ENCODE measurements around the gene BMPR2. TPM values are rescaled to one million over a fixed set of nuclear protein-coding genes. Genes with fewer than 3 reads are reported as not detected.

Gene BMPR2
- total and polyA plus RNA-seq, 2 donors (not counting 1 experiment from before 2014, with no cell fraction given): 21.6 to 65.8 TPM

GRCh38 chr2:202490479-202490878 is 114.4 kb downstream of the BMPR2 start:
- no peaks in the 10 kb centered on the region for H3K27me3 ChIP-seq (ENCODE audit: control insufficient read depth, insufficient read depth, low read length)
- H4K20me1 ChIP-seq (ENCODE audit: control insufficient read depth, extremely low read depth, insufficient read depth, low read length): no peaks in the 10 kb centered on the region
- DNase-seq (ENCODE audit: low read depth in 2 of 2): no peak
- H3K27ac ChIP-seq (ENCODE audit: insufficient read depth, low read length): no peak overlapping the region
- no peaks in the 10 kb centered on the region for H3K79me2 ChIP-seq (ENCODE audit: control insufficient read depth, insufficient read depth, low read length)
- H3K9me3 ChIP-seq (ENCODE audit: control insufficient read depth, insufficient read depth, low read depth, low read length): no peaks in the 10 kb centered on the region
- no peak overlapping the region for H3K9ac ChIP-seq (ENCODE audit: insufficient read depth, low read length)
- no peak for TF ChIP-seq CTCF (conservative IDR thresholded peaks at IDR 0.05 in 1 of 2, IDR thresholded peaks at IDR 0.05 in 1 of 2; ENCODE audit: low read depth in 1 of 2, low read length in 2 of 2)
- TF ChIP-seq EZH2 (IDR thresholded peaks at IDR 0.05; ENCODE audit: low read length, missing control alignments): no peak
- H3K36me3 ChIP-seq (ENCODE audit: control insufficient read depth, insufficient read depth, low read length): no peaks in the 10 kb centered on the region
- no peak overlapping the region for H3K4me2 ChIP-seq (ENCODE audit: extremely low read depth, insufficient read depth, low read length)
- H3K4me3 ChIP-seq (replicated peaks in 1 of 4; ENCODE audit: control extremely low read depth in 1 of 4, insufficient read depth in 1 of 4, low read depth in 3 of 4, low read length in 4 of 4): no peak overlapping the region
- H3K4me1 ChIP-seq (ENCODE audit: control insufficient read depth, extremely low read depth, insufficient read depth, low read length): peaks cover 3% of the 10 kb centered on the region
- no peak overlapping the region for H2AFZ ChIP-seq (ENCODE audit: low read length)

DNA sequence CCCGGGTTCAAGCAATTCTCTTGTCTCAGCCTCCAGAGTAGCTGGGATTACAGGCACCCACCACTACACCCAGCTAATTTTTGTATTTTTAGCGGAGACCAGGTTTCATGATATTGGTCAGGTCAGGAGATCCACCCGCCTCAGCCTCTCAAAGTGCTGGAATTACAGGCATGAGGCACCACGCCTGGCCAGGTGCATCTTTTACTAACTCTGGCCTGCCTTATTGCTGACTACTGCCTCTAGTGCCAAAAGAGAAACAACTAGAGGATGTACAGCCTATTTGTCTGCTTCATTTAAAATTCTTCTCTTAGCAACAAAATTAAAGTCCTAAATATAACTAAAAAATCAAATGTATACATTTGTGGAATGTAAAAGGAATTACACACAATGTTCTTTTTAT is 115.4 kb downstream of the BMPR2 start:
- TF ChIP-seq CTCF (conservative IDR thresholded peaks at IDR 0.05 in 1 of 2, IDR thresholded peaks at IDR 0.05 in 1 of 2; ENCODE audit: low read depth in 1 of 2, low read length in 2 of 2): no peak
- no peak for TF ChIP-seq EZH2 (IDR thresholded peaks at IDR 0.05; ENCODE audit: low read length, missing control alignments)
- no peaks in the 10 kb centered on the region for H3K9me3 ChIP-seq (ENCODE audit: control insufficient read depth, insufficient read depth, low read depth, low read length)
- H3K4me2 ChIP-seq (ENCODE audit: extremely low read depth, insufficient read depth, low read length): no peak overlapping the region
- H3K79me2 ChIP-seq (ENCODE audit: control insufficient read depth, insufficient read depth, low read length): no peaks in the 10 kb centered on the region
- H3K36me3 ChIP-seq (ENCODE audit: control insufficient read depth, insufficient read depth, low read length): no peaks in the 10 kb centered on the region
- peaks cover 3% of the 10 kb centered on the region for H3K4me1 ChIP-seq (ENCODE audit: control insufficient read depth, extremely low read depth, insufficient read depth, low read length)
- H3K4me3 ChIP-seq (replicated peaks in 1 of 4; ENCODE audit: control extremely low read depth in 1 of 4, insufficient read depth in 1 of 4, low read depth in 3 of 4, low read length in 4 of 4): no peak overlapping the region
- H4K20me1 ChIP-seq (ENCODE audit: control insufficient read depth, extremely low read depth, insufficient read depth, low read length): no peaks in the 10 kb centered on the region
- no peak overlapping the region for H3K27ac ChIP-seq (ENCODE audit: insufficient read depth, low read length)
- H2AFZ ChIP-seq (ENCODE audit: low read length): no peak overlapping the region
- no peak for DNase-seq (ENCODE audit: low read depth in 2 of 2)
- no peaks in the 10 kb centered on the region for H3K27me3 ChIP-seq (ENCODE audit: control insufficient read depth, insufficient read depth, low read length)
- no peak overlapping the region for H3K9ac ChIP-seq (ENCODE audit: insufficient read depth, low read length)

DNA sequence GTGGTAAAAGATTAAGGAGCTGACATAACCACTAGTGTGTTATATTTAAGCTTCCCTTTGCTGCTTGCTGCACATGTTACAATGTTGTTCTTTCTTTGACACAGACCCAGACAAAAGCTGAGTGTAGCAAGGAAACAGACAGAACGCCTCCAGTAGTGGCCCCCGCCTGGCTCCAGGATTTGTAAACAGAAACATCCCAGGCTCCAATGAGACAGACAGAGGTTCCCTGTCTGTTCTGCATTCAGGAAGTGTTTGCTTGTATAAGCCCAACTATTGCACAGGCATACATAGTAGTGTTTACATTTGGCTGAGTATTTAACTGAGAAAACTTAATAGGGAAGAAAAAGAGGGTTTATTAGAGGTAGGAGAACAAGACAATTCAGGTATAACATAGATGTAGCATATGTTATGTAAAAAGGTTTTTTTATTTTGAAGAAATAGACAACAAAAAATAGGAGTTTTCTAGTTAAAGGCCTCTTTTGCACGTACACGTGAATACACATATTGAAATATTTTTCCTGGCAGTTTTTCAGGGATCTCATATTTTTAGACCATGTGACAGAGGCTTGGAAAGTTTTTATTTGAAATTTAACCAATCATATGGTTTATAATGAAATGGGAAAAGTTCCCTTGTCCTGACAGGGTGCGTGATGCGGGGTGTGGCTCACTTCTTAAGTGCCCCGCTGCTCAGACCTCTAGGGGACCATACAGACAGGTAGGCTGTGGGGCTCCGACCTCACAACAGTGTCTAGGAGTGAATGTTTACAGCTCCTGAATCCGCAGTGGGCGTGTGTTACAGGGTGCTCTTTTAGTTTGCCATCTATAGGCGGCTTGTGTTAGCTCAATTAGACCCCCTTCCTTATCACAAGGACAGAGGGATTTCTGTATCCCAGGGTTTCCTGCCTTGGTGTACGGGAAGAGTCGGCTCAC is 118.4 kb downstream of the BMPR2 start:
- Histone ChIP-seq H3K27ac (ENCODE audit: insufficient read depth, low read length) (no peak overlapping the region), H3K79me2 (ENCODE audit: control insufficient read depth, insufficient read depth, low read length) (no peaks in the 10 kb centered on the region), H3K4me2 (ENCODE audit: extremely low read depth, insufficient read depth, low read length) (peak overlapping the region; percentile 23)

More for the DNA sequence above, 118.4 kb downstream of the BMPR2 start:
- peak overlapping the region in 1 of 4 experiments; percentile 9 for H3K4me3 ChIP-seq (replicated peaks in 1 of 4; ENCODE audit: control extremely low read depth in 1 of 4, insufficient read depth in 1 of 4, low read depth in 3 of 4, low read length in 4 of 4)
- peaks cover 3% of the 10 kb centered on the region for H3K4me1 ChIP-seq (ENCODE audit: control insufficient read depth, extremely low read depth, insufficient read depth, low read length)
- no peaks in the 10 kb centered on the region for H3K9me3 ChIP-seq (ENCODE audit: control insufficient read depth, insufficient read depth, low read depth, low read length)
- H3K9ac ChIP-seq (ENCODE audit: insufficient read depth, low read length): no peak overlapping the region
- H4K20me1 ChIP-seq (ENCODE audit: control insufficient read depth, extremely low read depth, insufficient read depth, low read length): no peaks in the 10 kb centered on the region
- DNase-seq (ENCODE audit: low read depth in 2 of 2): peak; percentile 50 to 92
- no peak overlapping the region for H2AFZ ChIP-seq (ENCODE audit: low read length)
- H3K27me3 ChIP-seq (ENCODE audit: control insufficient read depth, insufficient read depth, low read length): no peaks in the 10 kb centered on the region
- TF ChIP-seq EZH2 (IDR thresholded peaks at IDR 0.05; ENCODE audit: low read length, missing control alignments) (no peak), CTCF (conservative IDR thresholded peaks at IDR 0.05 in 1 of 2, IDR thresholded peaks at IDR 0.05 in 1 of 2; ENCODE audit: low read depth in 1 of 2, low read length in 2 of 2) (no peak)
- no peaks in the 10 kb centered on the region for H3K36me3 ChIP-seq (ENCODE audit: control insufficient read depth, insufficient read depth, low read length)
